Measurements from ENCODE around the gene ZNF264. TPM values are rescaled to one million over a fixed set of nuclear protein-coding genes. Genes with fewer than 3 reads are reported as not detected.

ZNF264 gene
- total and polyA plus RNA-seq, 4 donors, result 2.5 to 22.6 (median 8.0) TPM

DNA sequence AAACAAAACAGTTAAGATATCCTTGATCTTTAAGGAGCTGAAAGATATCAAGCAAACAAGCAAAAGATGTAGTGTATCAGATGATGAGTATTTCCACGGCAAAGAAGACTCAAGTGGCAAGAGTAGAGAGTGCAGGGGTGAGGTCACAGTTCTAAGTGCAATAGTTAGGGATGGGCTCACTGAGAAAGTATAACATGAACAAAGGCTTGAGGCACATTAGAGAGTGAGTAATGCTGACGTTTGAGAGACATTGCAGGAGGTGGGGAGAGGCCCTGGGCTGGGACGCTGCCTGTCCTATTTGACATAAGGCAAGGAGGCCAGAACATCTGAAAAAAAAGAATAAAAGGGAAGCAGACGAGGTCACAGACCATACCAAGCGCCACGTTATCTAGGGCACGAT lies 25.5 kb upstream of the ZNF264 start:
- no peak overlapping the region for H3K9ac ChIP-seq (ENCODE audit: low read depth in 1 of 2, low read length in 2 of 2)
- no peak for TF ChIP-seq HNF4A (conservative IDR thresholded peaks at IDR 0.05)
- no peak for TF ChIP-seq CTCF (IDR thresholded peaks at IDR 0.05; ENCODE audit: low read depth, low read length, missing input control)
- no peak for TF ChIP-seq NR2F2 (IDR thresholded peaks at IDR 0.05)
- no peak for TF ChIP-seq ZBTB33 (IDR thresholded peaks at IDR 0.05)
- no peak for TF ChIP-seq YY1 (IDR thresholded peaks at IDR 0.05)
- no peak for TF ChIP-seq SP1 (IDR thresholded peaks at IDR 0.05)
- TF ChIP-seq FOXA1 (IDR thresholded peaks at IDR 0.05), result no peak
- H3K27ac ChIP-seq (ENCODE audit: low read depth in 1 of 2, low read length in 2 of 2), result no peak overlapping the region
- WGBS, result 70% methylated on average over 7 of the region's 7 CpGs
- DNase-seq (ENCODE audit: low spot score), result no peak
- H3K36me3 ChIP-seq (ENCODE audit: control insufficient read depth in 4 of 4, insufficient read depth in 3 of 4, low read depth in 1 of 4, low read length in 3 of 4), result no peaks in the 10 kb centered on the region
- H3K4me1 ChIP-seq (ENCODE audit: control insufficient read depth in 4 of 4, insufficient read depth in 4 of 4, low read length in 3 of 4), result no peaks in the 10 kb centered on the region
- no peak overlapping the region for H3K4me3 ChIP-seq (ENCODE audit: low read depth in 1 of 3, low read length in 3 of 3)
- no peaks in the 10 kb centered on the region for H3K27me3 ChIP-seq (ENCODE audit: control insufficient read depth in 4 of 4, insufficient read depth in 4 of 4, low read length in 3 of 4)
- peaks cover 0 to 19% (median 11%) of the 10 kb centered on the region in 4 donors for H3K9me3 ChIP-seq (ENCODE audit: control insufficient read depth in 4 of 4, low read length in 3 of 4)

- no peak within 1 kb of the TSS for H3K9ac ChIP-seq (ENCODE audit: low read depth in 1 of 2, low read length in 2 of 2)
- no peak within 1 kb of the TSS for H3K4me3 ChIP-seq (ENCODE audit: low read depth in 1 of 3, low read length in 3 of 3)
- H3K4me1 ChIP-seq (ENCODE audit: control insufficient read depth in 4 of 4, insufficient read depth in 4 of 4, low read length in 3 of 4), result no peaks in the 10 kb centered on the region
- H3K9me3 ChIP-seq (ENCODE audit: control insufficient read depth in 4 of 4, low read length in 3 of 4), result peaks cover 0 to 22% (median 11%) of the 10 kb centered on the region in 4 donors
- H3K27me3 ChIP-seq (ENCODE audit: control insufficient read depth in 4 of 4, insufficient read depth in 4 of 4, low read length in 3 of 4), result no peaks in the 10 kb centered on the region
- DNase-seq (ENCODE audit: low spot score), result no peak
- no peaks in the 10 kb centered on the region for H3K36me3 ChIP-seq (ENCODE audit: control insufficient read depth in 4 of 4, insufficient read depth in 3 of 4, low read depth in 1 of 4, low read length in 3 of 4)
- TF ChIP-seq, protein P1, sequence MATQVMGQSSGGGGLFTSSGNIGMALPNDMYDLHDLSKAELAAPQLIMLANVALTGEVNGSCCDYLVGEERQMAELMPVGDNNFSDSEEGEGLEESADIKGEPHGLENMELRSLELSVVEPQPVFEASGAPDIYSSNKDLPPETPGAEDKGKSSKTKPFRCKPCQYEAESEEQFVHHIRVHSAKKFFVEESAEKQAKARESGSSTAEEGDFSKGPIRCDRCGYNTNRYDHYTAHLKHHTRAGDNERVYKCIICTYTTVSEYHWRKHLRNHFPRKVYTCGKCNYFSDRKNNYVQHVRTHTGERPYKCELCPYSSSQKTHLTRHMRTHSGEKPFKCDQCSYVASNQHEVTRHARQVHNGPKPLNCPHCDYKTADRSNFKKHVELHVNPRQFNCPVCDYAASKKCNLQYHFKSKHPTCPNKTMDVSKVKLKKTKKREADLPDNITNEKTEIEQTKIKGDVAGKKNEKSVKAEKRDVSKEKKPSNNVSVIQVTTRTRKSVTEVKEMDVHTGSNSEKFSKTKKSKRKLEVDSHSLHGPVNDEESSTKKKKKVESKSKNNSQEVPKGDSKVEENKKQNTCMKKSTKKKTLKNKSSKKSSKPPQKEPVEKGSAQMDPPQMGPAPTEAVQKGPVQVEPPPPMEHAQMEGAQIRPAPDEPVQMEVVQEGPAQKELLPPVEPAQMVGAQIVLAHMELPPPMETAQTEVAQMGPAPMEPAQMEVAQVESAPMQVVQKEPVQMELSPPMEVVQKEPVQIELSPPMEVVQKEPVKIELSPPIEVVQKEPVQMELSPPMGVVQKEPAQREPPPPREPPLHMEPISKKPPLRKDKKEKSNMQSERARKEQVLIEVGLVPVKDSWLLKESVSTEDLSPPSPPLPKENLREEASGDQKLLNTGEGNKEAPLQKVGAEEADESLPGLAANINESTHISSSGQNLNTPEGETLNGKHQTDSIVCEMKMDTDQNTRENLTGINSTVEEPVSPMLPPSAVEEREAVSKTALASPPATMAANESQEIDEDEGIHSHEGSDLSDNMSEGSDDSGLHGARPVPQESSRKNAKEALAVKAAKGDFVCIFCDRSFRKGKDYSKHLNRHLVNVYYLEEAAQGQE (IDR thresholded peaks at IDR 0.05), result no peak
- TF ChIP-seq FOXA2 (IDR thresholded peaks at IDR 0.05) (no peak), ATF3 (IDR thresholded peaks at IDR 0.05) (no peak), RXRA (IDR thresholded peaks at IDR 0.05) (no peak), EGR1 (IDR thresholded peaks at IDR 0.05; ENCODE audit: low read depth in 2 of 2) (no peak), CTCF (IDR thresholded peaks at IDR 0.05; ENCODE audit: low read depth, low read length, missing input control) (no peak), ZBTB33 (IDR thresholded peaks at IDR 0.05) (no peak), YY1 (IDR thresholded peaks at IDR 0.05) (no peak)
- H3K27ac ChIP-seq (ENCODE audit: low read depth in 1 of 2, low read length in 2 of 2), result no peak within 1 kb of the TSS
- 81% methylated on average over 6 of the region's 6 CpGs for WGBS
Measured at GRCh38 chr19:57167385-57167784, 23.9 kb upstream of the ZNF264 start, which contains the start of gene DUXA. Gene DUXA (minus strand): TSS chr19:57167485. CDS start chr19:57167443, 42 bp downstream.
